B cell (primary cell): ENCODE measurements around the gene CHN1. TPM values are rescaled to one million over a fixed set of nuclear protein-coding genes. Genes with fewer than 3 reads are reported as not detected.

Source experiments
- ATAC-seq: fragments of 200-7000 bp; cut with Tn5 transposase; one replicate; pipeline ENCODE4 v1.10.0; 2021; ENCODE audit warnings: low read depth, mild to moderate bottlenecking, moderate number of reproducible peaks, moderate library complexity
- CTCF ChIA-PET: fragments of 350-600 bp; sonication (Branson Sonifier 250); formaldehyde crosslinking; loops from one replicate; lab custom pipeline; 2021; ENCODE audit warnings: antibody characterized with exemption, inconsistent platforms; lab: Charles Lee
- POLR2A ChIA-PET: fragments of 350-600 bp; sonication (Branson Sonifier 250); formaldehyde crosslinking; loops from one replicate; lab custom pipeline; 2021; ENCODE audit warnings: antibody characterized with exemption; lab: Charles Lee
- DNase-seq: peaks from one replicate; pipeline ENCODE4 v3.0.0; 2013
- H2AFZ ChIP-seq: 2 replicates; pipeline ENCODE4 v1.6.1; 2012; ENCODE audit warnings: mild to moderate bottlenecking, low read depth, low read length; ENCODE audit not compliant: insufficient read depth, poor library complexity, severe bottlenecking
- H3K27ac ChIP-seq, 2 donors: 1 replicate in 1 of 2; 2 replicates in 1 of 2; pipeline ENCODE4 v1.5.1; 2012 to 2013; ENCODE audit warnings: low read length in 2 of 2, mild to moderate bottlenecking in 2 of 2, moderate library complexity in 1 of 2
- H3K27me3 ChIP-seq, 4 experiments: fragments of 200-600 bp in 1 of 4; sonication (generic) in 1 of 4; replicated peaks in 1 of 4; 1 replicate in 2 of 4; 2 replicates in 2 of 4; pipeline versions ENCODE4 v1.6.1 to v1.7.0; 2013 to 2016; ENCODE audit warnings: low read length in 3 of 4, mild to moderate bottlenecking in 2 of 4, mixed read lengths in 1 of 4, moderate library complexity in 1 of 4; ENCODE audit not compliant: insufficient read depth in 4 of 4, control insufficient read depth in 3 of 4; ENCODE audit errors: control extremely low read depth in 1 of 4
- H3K36me3 ChIP-seq, 2 experiments: replicated peaks in 1 of 2; 1 replicate in 1 of 2; 2 replicates in 1 of 2; pipeline versions ENCODE4 v1.6.1 to v1.7.1; 2013; ENCODE audit warnings: low read length in 1 of 2; ENCODE audit not compliant: insufficient read depth in 2 of 2, control insufficient read depth in 1 of 2; ENCODE audit errors: control extremely low read depth in 1 of 2, extremely low read depth in 1 of 2
- H3K4me1 ChIP-seq, 2 donors: fragments of 200-600 bp in 1 of 2; sonication (generic) in 1 of 2; 1 replicate in 1 of 2; 2 replicates in 1 of 2; pipeline versions ENCODE4 v1.5.1 to v1.6.1; 2013 to 2017; ENCODE audit warnings: low read length in 2 of 2; ENCODE audit not compliant: control insufficient read depth in 2 of 2, insufficient read depth in 2 of 2
- H3K4me2 ChIP-seq: replicated peaks from 2 replicates; pipeline ENCODE3; 2012; ENCODE audit warnings: mild to moderate bottlenecking, low read depth, low read length; ENCODE audit not compliant: poor library complexity, severe bottlenecking
- H3K4me3 ChIP-seq, 5 experiments: fragments of 200-600 bp in 1 of 5; sonication (generic) in 1 of 5; 1 replicate in 3 of 5; 2 replicates in 2 of 5; pipeline versions ENCODE4 v1.5.1 to v1.7.0; 2011 to 2016; ENCODE audit warnings: low read length in 4 of 5, mild to moderate bottlenecking in 4 of 5, low read depth in 2 of 5, control low read depth in 1 of 5, moderate library complexity in 1 of 5; ENCODE audit not compliant: insufficient read depth in 1 of 5; ENCODE audit errors: control extremely low read depth in 1 of 5, extremely low read depth in 1 of 5
- H3K79me2 ChIP-seq: fragments of 200-600 bp; sonication (generic); one replicate; pipeline ENCODE4 v1.6.0; 2016; ENCODE audit warnings: low read length; ENCODE audit not compliant: control insufficient read depth, insufficient read depth
- H3K9ac ChIP-seq: fragments of 200-600 bp; sonication (generic); 2 replicates; pipeline ENCODE4 v1.6.1; 2017; ENCODE audit warnings: mild to moderate bottlenecking, low read length, moderate library complexity
- H3K9me3 ChIP-seq, 3 donors: one replicate each; pipeline versions ENCODE4 v1.6.1 to v1.7.1; 2013; ENCODE audit warnings: low read length in 2 of 3; ENCODE audit not compliant: control insufficient read depth in 2 of 3, insufficient read depth in 1 of 3; ENCODE audit errors: control extremely low read depth in 1 of 3
- H4K20me1 ChIP-seq: 2 replicates; pipeline ENCODE4 v1.6.0; 2012; ENCODE audit warnings: mild to moderate bottlenecking, low read length; ENCODE audit not compliant: insufficient read depth, control insufficient read depth, poor library complexity, severe bottlenecking
- H3K27ac Mint-ChIP-seq: one replicate; pipeline ENCODE4 v1.8.0; 2021; ENCODE audit warnings: mixed read lengths
- H3K27me3 Mint-ChIP-seq: one replicate; pipeline ENCODE4 v1.8.0; 2021; ENCODE audit warnings: mixed read lengths
- H3K4me1 Mint-ChIP-seq: one replicate; pipeline ENCODE4 v1.8.0; 2021; ENCODE audit warnings: mixed read lengths
- H3K4me3 Mint-ChIP-seq: one replicate; pipeline ENCODE4 v1.8.0; 2021; ENCODE audit warnings: mixed read lengths
- H3K9me3 Mint-ChIP-seq: one replicate; pipeline ENCODE4 v1.8.0; 2022; ENCODE audit warnings: mixed read lengths; ENCODE audit not compliant: insufficient read depth
- EZH2 ChIP-seq: IDR thresholded peaks from 2 replicates; pipeline ENCODE4 v1.6.1; 2012; ENCODE audit warnings: borderline replicate concordance, low read depth, mild to moderate bottlenecking, moderate library complexity, low read length; ENCODE audit not compliant: insufficient read depth, poor library complexity, severe bottlenecking
- WGBS: methylation state at CpG from one replicate; pipeline ENCODE4 v1.1.5; 2013; ENCODE audit warnings: missing lambda C conversion rate; ENCODE audit not compliant: insufficient coverage; 5-methylcytosine and 5-hydroxymethylcytosine counted together
- intact Hi-C: fragments of 100-400 bp; cut with micrococcal nuclease; formaldehyde crosslinking; loops from one replicate; pipeline ENCODE4 v1.10.0; 2022
- polyA plus RNA-seq: library from polyadenylated mRNA; depleted of rRNA; stranded (reverse); fragments of >200 nt; gene quantifications from 2 replicates; pipeline ENCODE4 v1.2.3, GENCODE V29; 2012
- total RNA-seq, 2 donors: library from RNA; stranded (reverse); fragments of 120-200 nt in 1 of 2; gene quantifications; 1 replicate in 1 of 2; 2 replicates in 1 of 2; pipeline versions ENCODE4 v1.2.3 to v1.2.4, GENCODE V29; 2013 to 2022
- TF ChIP-seq, protein P1 (sequence below): fragments of 200-600 bp; IDR thresholded peaks from one replicate; pipeline ENCODE4 v1.8.0; 2022; ENCODE audit warnings: antibody characterized with exemption, mild to moderate bottlenecking

Gene CHN1
- total and polyA plus RNA-seq, 2 donors (not counting 1 experiment from before 2014, with no cell fraction given) = 0.79 to 1.4 TPM

DNA sequence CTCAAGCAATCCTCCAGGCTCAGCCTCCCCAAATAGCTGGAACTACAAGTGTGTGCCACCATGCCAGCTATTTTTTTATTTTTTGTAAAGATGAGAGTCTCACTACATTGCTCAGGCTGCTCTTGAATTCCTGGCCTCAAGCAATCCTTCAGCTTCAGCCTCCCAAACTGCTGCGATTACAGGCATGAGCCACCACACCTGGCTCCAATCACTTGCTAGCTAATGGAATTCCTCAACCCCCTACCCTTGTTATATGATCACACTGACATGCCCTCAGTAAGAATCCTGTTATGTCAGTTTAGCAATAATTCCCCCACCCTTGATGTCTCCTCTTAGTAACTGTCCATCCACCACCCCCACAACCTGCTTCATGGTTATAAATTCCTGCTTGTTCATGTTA is 12.3 kb downstream of the CHN1 start:
- H3K79me2 ChIP-seq = no peaks in the 10 kb centered on the region
- POLR2A ChIA-PET = no interaction called here
- no peaks in the 10 kb centered on the region for H3K9me3 ChIP-seq
- 100% methylated on average over 1 of the region's 1 CpG for WGBS
- H3K9ac ChIP-seq = no peak overlapping the region
- CTCF ChIA-PET = no interaction called here
- peaks cover 34% of the 10 kb centered on the region for H3K27me3 Mint-ChIP-seq
- H3K27me3 ChIP-seq = no peaks in the 10 kb centered on the region
- H3K4me1 Mint-ChIP-seq = peaks cover 2% of the 10 kb centered on the region
- H3K27ac ChIP-seq = no peak overlapping the region
- no peak overlapping the region for H3K4me2 ChIP-seq
- H3K4me3 ChIP-seq = no peak overlapping the region
- no peaks in the 10 kb centered on the region for H3K36me3 ChIP-seq
- no peaks in the 10 kb centered on the region for H4K20me1 ChIP-seq
- no peak overlapping the region for H3K27ac Mint-ChIP-seq
- no peaks in the 10 kb centered on the region for H3K4me1 ChIP-seq
- TF ChIP-seq EZH2 = no peak
- TF ChIP-seq, protein P1, sequence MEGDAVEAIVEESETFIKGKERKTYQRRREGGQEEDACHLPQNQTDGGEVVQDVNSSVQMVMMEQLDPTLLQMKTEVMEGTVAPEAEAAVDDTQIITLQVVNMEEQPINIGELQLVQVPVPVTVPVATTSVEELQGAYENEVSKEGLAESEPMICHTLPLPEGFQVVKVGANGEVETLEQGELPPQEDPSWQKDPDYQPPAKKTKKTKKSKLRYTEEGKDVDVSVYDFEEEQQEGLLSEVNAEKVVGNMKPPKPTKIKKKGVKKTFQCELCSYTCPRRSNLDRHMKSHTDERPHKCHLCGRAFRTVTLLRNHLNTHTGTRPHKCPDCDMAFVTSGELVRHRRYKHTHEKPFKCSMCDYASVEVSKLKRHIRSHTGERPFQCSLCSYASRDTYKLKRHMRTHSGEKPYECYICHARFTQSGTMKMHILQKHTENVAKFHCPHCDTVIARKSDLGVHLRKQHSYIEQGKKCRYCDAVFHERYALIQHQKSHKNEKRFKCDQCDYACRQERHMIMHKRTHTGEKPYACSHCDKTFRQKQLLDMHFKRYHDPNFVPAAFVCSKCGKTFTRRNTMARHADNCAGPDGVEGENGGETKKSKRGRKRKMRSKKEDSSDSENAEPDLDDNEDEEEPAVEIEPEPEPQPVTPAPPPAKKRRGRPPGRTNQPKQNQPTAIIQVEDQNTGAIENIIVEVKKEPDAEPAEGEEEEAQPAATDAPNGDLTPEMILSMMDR = no peak
- H3K4me3 Mint-ChIP-seq = no peak overlapping the region
- DNase-seq (no peak), ATAC-seq (no peak)
- intact Hi-C loops = no loop called here
- H2AFZ ChIP-seq = no peak overlapping the region
- H3K9me3 Mint-ChIP-seq = no peaks in the 10 kb centered on the region

DNA sequence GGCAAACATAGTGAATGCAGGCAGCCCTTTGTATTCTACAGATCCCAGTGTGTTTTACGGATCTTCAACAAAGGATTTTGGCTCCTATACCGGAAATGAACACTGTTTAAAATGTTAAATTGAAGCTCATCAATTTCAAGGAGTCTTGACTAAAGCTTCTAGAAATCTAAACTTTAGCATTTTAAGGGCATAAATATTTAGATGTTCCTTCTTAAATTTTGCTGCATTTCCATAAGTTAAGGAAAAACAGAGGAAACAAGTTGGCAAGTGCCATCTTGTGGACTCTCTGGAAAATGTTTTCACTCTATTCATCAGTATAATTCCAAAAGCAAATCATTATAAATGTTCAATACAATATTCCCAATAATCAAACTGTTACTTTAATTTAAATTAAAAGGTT is 19.6 kb downstream of the CHN1 start:
- no peak overlapping the region for H2AFZ ChIP-seq
- H3K4me1 Mint-ChIP-seq = peaks cover 2% of the 10 kb centered on the region
- H3K79me2 ChIP-seq = no peaks in the 10 kb centered on the region
- H3K4me3 ChIP-seq = no peak overlapping the region
- no peaks in the 10 kb centered on the region for H3K9me3 ChIP-seq
- ChIA-PET CTCF (interaction anchor here (1.2 to 4.1 kb wide), 4 partner anchors 16 to 289 kb away, joined by 3 to 36 read pairs (median 4); no protein-coding TSS in a partner anchor), POLR2A (no interaction called here)
- no peak overlapping the region for H3K4me2 ChIP-seq
- no peak for DNase-seq
- no peaks in the 10 kb centered on the region for H3K9me3 Mint-ChIP-seq
- no peak for TF ChIP-seq EZH2
- TF ChIP-seq, protein P1 = no peak
- no CpG with 5 or more reads among the region's 2 CpGs for WGBS
- H4K20me1 ChIP-seq = no peaks in the 10 kb centered on the region
- no peak overlapping the region for H3K4me3 Mint-ChIP-seq
- H3K9ac ChIP-seq = no peak overlapping the region
- H3K36me3 ChIP-seq = no peaks in the 10 kb centered on the region
- H3K27ac Mint-ChIP-seq = no peak overlapping the region
- no peaks in the 10 kb centered on the region for H3K4me1 ChIP-seq
- H3K27me3 Mint-ChIP-seq = peaks cover 18% of the 10 kb centered on the region
- peaks cover 0 to 3% (median 2%) of the 10 kb centered on the region in 4 experiments for H3K27me3 ChIP-seq
- no peak for ATAC-seq
- H3K27ac ChIP-seq = no peak overlapping the region
- intact Hi-C loops = no loop called here
